TTC549 (cell line): ENCODE measurements around the gene TAF4.

Experiments
- FAIRE-seq: peaks from 2 replicates; lab custom pipeline; 2012; peaks lifted over from hg19 to GRCh38; lab: Jason Lieb, UNC

The TAF4 gene

GRCh38 chr20:61932199-61932592 is 133.5 kb downstream of the TAF4 start:
- FAIRE-seq, result no peak

- no peak for FAIRE-seq
Measured at GRCh38 chr20:61931476-61932198, 134.0 kb downstream of the TAF4 start.

GRCh38 chr20:61930776-61931475 is 134.8 kb downstream of the TAF4 start:
- no peak for FAIRE-seq

GRCh38 chr20:61929971-61930666 is 135.6 kb downstream of the TAF4 start:
- FAIRE-seq, result no peak

GRCh38 chr20:61929561-61929960 is 136.1 kb downstream of the TAF4 start:
- no peak for FAIRE-seq

GRCh38 chr20:61927826-61928541 is 137.7 kb downstream of the TAF4 start:
- no peak for FAIRE-seq

GRCh38 chr20:61927193-61927825 is 138.4 kb downstream of the TAF4 start:
- FAIRE-seq, result no peak

GRCh38 chr20:61926796-61927192 is 138.9 kb downstream of the TAF4 start:
- FAIRE-seq, result no peak

GRCh38 chr20:61926253-61926613 is 139.4 kb downstream of the TAF4 start:
- no peak for FAIRE-seq

- no peak for FAIRE-seq
Measured at GRCh38 chr20:61925555-61926252, 140.0 kb downstream of the TAF4 start.

- no peak for FAIRE-seq
Measured at GRCh38 chr20:61924858-61925554, 140.7 kb downstream of the TAF4 start.
